SU-DHL-6 (cell line): Measurements from ENCODE around the gene CDSN.

Experiments
- EZH2phosphoT487 ChIP-seq: fragments of 200-600 bp; sonication (generic), shearing (Covaris generic); conservative IDR thresholded peaks from 2 replicates; pipeline ENCODE4 v1.6.1; 2018; ENCODE audit warnings: mild to moderate bottlenecking, antibody characterized with exemption, low read length, moderate library complexity, mixed read lengths
- TF ChIP-seq, protein P1 (sequence below): fragments of 200-600 bp; sonication (generic); IDR thresholded peaks from one replicate; pipeline ENCODE4 v1.5.1; 2017; ENCODE audit warnings: antibody characterized with exemption, mild to moderate bottlenecking, low read length, moderate library complexity; ENCODE audit not compliant: insufficient read depth, poor library complexity, severe bottlenecking

DNA sequence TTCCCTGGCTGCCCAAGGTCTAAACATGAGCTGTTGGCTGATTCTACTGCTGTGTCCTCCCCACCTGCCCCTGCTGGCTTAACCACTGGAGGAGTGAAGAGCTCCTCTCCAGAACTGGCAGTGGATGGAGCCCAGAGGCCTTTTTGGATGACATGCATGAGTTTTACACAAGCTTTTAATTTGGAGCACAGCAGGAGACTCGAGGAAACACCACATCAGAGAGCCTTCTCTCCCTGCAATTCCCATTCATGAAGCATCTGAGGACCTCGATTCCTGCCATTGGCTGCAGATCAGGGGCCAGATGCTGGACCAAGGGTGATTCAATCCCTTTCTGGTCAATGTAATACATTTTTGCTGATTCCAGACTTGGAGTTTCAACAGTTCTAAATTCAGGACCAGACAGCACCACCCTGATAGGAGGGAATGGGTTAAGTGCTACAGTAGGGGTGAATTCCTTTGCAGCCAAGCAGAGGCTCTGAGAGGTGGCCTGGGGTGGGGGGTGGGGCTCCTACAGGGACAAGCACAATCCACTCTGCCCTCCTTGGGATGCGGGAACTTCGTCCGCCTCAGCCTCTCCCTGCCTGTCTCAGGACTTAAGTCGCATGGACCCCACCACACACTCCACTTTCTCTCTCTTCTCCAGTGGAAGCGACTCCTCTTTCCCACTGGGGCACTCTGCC lies 6.2 kb downstream of the CDSN start:
- TF ChIP-seq EZH2phosphoT487, result no peak
- TF ChIP-seq, protein P1, sequence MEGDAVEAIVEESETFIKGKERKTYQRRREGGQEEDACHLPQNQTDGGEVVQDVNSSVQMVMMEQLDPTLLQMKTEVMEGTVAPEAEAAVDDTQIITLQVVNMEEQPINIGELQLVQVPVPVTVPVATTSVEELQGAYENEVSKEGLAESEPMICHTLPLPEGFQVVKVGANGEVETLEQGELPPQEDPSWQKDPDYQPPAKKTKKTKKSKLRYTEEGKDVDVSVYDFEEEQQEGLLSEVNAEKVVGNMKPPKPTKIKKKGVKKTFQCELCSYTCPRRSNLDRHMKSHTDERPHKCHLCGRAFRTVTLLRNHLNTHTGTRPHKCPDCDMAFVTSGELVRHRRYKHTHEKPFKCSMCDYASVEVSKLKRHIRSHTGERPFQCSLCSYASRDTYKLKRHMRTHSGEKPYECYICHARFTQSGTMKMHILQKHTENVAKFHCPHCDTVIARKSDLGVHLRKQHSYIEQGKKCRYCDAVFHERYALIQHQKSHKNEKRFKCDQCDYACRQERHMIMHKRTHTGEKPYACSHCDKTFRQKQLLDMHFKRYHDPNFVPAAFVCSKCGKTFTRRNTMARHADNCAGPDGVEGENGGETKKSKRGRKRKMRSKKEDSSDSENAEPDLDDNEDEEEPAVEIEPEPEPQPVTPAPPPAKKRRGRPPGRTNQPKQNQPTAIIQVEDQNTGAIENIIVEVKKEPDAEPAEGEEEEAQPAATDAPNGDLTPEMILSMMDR, result no peak
